Stomach (tissue), 4 donors: ENCODE data around the gene KIRREL3.

Source experiments
- EP300 ChIP-seq: sonication (generic); formaldehyde crosslinking; IDR thresholded peaks from one replicate; pipeline ENCODE4 v1.6.1; 2017; ENCODE audit warnings: antibody characterized with exemption
- POLR2A ChIP-seq, 4 donors: fragments of 450-650 bp; IDR thresholded peaks; one replicate each; pipeline ENCODE4 v1.6.1; 2016; ENCODE audit warnings: antibody characterized with exemption in 4 of 4, control low read depth in 2 of 4, mild to moderate bottlenecking in 1 of 4, moderate library complexity in 1 of 4
- TF ChIP-seq, protein P1 (sequence below), 7 experiments: fragments of 450-650 bp in 4 of 7; fragments of 200-600 bp in 3 of 7; sonication (generic) in 3 of 7; IDR thresholded peaks; one replicate each; pipeline ENCODE4 v1.5.1; 2016 to 2019; ENCODE audit warnings: antibody characterized with exemption in 7 of 7, control low read depth in 2 of 7, mild to moderate bottlenecking in 1 of 7

DNA sequence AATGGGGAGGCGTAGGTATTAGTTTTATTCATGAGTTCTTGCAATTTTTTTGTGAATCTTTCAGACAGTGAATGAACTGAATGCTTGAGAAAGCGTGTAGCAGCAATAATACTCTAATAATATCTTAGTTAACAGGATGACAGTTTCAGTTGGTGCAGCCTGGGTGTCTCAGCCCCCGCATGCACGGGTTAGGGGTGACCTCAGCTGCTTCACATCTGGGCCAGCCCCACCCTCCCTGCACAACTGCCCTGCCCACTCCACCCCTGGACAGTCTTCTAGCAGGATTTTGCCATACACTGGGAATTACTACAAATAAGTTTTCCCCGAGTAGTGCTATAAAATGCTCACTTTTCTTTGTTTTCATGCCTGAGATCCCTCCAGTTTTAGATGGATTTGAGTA, 561.9 kb downstream of the KIRREL3 start:
- no peak for TF ChIP-seq EP300
- TF ChIP-seq, protein P1, sequence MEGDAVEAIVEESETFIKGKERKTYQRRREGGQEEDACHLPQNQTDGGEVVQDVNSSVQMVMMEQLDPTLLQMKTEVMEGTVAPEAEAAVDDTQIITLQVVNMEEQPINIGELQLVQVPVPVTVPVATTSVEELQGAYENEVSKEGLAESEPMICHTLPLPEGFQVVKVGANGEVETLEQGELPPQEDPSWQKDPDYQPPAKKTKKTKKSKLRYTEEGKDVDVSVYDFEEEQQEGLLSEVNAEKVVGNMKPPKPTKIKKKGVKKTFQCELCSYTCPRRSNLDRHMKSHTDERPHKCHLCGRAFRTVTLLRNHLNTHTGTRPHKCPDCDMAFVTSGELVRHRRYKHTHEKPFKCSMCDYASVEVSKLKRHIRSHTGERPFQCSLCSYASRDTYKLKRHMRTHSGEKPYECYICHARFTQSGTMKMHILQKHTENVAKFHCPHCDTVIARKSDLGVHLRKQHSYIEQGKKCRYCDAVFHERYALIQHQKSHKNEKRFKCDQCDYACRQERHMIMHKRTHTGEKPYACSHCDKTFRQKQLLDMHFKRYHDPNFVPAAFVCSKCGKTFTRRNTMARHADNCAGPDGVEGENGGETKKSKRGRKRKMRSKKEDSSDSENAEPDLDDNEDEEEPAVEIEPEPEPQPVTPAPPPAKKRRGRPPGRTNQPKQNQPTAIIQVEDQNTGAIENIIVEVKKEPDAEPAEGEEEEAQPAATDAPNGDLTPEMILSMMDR (IDR thresholded peaks at IDR 0.05): no peak
- no peak for TF ChIP-seq POLR2A (IDR thresholded peaks at IDR 0.05)
